ENCODE results near the gene HTRA1.

- no peak for TF ChIP-seq TAF1 (IDR thresholded peaks at IDR 0.05; ENCODE audit: borderline replicate concordance, insufficient read depth, low read length)
- no peak for TF ChIP-seq POLR2AphosphoS5 (IDR thresholded peaks at IDR 0.05; ENCODE audit: low read depth, low read length)
- TF ChIP-seq REST (IDR thresholded peaks at IDR 0.05; ENCODE audit: insufficient read depth in 1 of 2, low read depth in 2 of 2, low read length in 2 of 2), result no peak
- TF ChIP-seq SIN3A (IDR thresholded peaks at IDR 0.05; ENCODE audit: borderline replicate concordance, insufficient read depth, low read length), result no peak
- TF ChIP-seq FOXP2 (optimal IDR thresholded peaks at IDR 0.05; ENCODE audit: borderline replicate concordance, extremely low read depth, extremely low read length, insufficient read depth), result no peak
These were observed 41.7 kb downstream of the HTRA1 start for GRCh38 chr10:122503012-122503411.

Measured in PFSK-1 (cell line).